NOMO-1 treated with DMSO at 0.1 percent for 48 hours (cell line): Measurements from ENCODE around the gene LHX1.

Experiments used
- DNase-seq: peaks from one replicate; lab custom pipeline; 2025; ENCODE audit not compliant: unreplicated experiment; lab: John Stamatoyannopoulos, UW

Gene LHX1

GRCh38 chr17:36937001-36937958 is at the start of gene LHX1:
TSS of gene LHX1 (plus strand) at chr17:36937475. CDS start at chr17:36938198, 723 bp downstream.
- no peak for DNase-seq

- no peak for DNase-seq
Measured at GRCh38 chr17:36888236-36888951, 48.9 kb upstream of the LHX1 start.

- DNase-seq, result no peak
Measured at GRCh38 chr17:36889770-36890349, 47.4 kb upstream of the LHX1 start.

- no peak for DNase-seq
Measured at GRCh38 chr17:36890398-36891168, 46.7 kb upstream of the LHX1 start.

DNA sequence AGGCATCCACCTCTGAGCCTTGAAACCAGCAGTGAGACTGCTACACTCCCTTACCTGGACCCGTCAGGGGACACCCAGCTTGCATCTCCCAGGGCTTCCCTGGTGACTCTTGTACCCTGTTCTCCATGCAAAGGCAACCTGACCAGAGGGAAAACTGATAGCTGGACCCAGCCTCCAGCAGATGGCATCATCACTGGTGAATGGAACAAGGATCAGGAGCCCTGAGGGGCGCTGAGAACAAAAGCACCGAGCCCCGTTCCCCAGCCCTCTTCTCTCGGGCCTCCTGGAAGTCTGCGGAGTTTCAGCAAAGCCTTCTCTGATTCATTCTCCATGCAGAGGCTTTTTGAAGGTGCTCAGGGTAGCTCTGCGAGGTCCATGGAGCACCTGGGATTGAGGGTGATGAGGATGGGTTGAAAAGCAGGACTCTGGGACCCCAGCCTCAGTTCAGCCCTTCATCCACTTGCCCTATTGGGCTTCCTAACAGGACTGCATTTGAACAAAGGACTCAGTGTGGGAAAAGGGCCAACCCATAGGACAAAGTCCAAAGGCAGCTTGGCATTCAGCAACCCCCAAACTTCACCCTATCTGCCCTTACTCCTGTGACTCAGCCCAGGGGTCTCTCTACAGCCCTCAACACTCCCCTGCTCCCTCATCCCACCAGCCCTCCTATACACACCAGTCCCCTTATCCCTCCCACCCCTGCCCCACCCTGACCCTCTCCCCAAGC is 45.0 kb upstream of the LHX1 start:
- DNase-seq, result no peak

DNA sequence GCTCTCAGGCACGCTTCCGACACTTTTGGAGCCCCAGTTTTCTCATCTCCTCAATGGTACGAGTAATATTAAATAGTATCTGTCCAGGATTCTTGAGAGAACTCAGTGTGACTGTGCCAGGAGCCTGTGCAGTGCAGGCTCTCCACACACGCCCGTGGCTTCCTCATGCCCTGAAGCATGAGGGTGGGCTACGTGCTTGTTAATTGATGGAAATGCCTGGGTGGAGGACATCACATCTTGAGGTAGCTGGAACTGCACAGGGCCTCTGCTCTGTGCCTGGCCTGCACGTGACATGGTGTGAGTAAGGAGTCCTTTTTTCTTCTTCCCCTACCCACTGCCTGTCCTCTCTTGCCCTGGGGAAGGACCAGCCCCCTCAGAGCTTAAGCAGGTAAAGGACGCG is 43.1 kb upstream of the LHX1 start:
- no peak for DNase-seq

GRCh38 chr17:36894925-36895324 is 42.4 kb upstream of the LHX1 start:
- no peak for DNase-seq

DNA sequence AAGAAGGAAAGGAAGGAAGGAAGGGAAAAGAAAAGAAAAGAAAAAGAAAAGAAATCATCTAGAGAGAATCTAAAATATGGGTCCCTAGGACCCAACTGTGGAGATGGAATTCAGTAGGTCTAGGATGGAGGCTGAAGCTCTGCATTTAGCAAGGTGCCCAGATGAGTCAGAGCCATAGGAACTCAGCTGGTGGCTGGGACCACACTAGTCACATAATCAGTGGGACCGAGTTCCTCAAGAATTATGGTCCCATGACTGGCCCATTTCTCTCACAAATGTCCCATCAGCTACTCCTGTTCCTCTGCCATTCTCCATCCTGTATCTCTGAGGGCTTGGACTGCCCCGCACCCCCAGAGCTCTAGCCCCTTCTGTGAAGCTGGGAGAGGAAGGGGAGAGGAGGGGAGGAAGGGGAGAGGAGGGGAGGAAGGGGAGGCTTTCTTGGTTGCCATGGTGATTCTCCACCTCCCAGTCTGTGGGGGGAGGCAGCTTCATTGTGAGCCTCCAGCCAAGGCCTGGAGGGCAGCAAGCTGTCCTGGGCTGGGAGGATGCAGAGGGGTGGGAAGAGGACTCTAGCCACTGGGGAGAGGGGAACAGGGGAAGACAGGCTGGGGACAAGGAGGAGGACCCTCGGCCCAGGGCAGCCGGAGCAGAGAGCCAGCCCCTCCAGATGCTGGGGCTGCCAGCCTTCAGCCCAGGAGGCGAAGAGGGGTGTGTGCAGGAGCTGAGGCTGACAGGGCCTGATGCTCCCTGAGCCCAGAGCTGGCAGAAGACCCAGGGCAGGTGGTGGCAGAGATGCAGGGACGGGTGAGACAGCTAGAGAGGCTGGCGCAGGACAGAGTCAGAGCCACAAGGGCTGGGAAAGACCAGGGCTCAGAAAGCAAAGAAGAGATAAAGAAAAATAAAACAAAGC is 37.8 kb upstream of the LHX1 start:
- no peak for DNase-seq

DNA sequence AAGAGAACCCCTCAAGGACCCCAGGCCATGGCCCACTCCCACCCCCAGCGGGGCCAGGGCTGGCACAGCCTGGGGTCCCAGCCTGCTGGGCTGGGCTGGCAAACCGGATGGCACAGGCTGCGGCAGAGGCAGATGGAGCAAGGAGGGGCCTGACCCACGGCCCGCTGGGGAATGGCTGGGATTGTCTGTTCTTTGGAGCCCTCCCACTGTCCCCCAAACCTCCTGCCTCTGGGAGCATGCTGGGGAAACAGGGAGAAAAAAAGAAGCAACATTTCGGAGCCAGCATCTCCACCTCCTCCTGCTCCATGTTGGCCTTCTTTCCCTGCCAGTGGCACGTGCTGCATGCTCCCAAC is 37.1 kb upstream of the LHX1 start:
- no peak for DNase-seq

- no peak for DNase-seq
Measured at GRCh38 chr17:36901506-36901905, 35.8 kb upstream of the LHX1 start.

GRCh38 chr17:36907407-36907806 is 29.9 kb upstream of the LHX1 start:
- DNase-seq, result no peak

DNA sequence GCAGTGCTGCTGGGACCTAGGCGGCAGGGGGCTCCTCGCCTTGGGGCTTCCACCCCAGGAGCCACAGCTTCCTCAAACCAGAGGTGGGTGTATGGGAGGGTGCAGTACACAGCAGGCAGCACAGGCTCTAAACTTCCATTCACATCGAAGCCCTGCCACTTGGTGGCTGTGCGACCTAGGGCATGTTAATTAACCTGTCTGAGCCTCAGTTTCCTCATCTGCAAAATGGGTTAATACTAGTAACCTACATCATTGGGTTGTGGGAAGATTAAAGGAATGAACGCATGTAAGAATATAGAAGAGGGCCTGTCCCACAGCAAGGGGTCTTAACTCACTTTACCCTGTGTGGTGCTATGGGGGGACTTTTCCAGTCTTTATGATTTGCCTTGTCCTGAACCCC is 26.8 kb upstream of the LHX1 start:
- DNase-seq, result no peak

DNA sequence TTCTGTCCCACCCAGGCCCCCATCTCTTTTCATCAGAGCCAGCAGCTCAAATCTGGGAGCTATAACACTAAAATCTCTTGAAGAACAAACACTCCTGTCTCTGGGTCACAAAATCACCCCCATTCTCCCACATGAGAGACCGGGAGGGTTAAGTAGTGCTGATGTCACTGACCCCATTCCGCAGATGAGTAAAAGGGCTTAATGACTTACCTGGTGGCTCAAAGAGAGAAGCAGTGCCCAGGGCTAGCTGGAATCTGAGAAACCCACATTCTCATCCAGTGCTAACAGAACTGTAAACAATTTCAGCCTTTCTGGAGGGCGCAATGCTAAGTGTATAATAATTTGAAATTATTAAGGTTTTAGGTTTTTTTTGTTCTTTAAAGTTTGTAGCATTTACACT is 26.3 kb upstream of the LHX1 start:
- DNase-seq, result no peak

DNA sequence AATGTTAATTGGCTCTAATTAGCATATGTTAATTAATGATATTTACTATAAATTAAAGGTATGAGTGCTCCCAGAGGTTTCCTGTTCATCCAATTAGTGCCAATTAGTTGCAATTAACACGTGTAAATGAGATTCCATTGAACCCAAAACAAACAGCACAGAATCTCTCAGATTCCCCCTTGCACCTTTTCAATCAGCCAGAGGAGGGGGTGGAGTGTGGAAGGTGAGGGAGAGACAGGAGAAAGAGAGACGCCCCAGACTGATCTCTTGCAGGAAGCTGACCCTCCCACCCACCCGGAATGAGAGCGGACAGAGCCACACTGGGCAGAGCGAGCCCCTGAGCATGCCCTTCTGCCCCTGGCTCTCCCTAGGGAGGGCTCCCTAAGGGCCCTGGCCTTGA is 24.1 kb upstream of the LHX1 start:
- DNase-seq, result no peak

DNA sequence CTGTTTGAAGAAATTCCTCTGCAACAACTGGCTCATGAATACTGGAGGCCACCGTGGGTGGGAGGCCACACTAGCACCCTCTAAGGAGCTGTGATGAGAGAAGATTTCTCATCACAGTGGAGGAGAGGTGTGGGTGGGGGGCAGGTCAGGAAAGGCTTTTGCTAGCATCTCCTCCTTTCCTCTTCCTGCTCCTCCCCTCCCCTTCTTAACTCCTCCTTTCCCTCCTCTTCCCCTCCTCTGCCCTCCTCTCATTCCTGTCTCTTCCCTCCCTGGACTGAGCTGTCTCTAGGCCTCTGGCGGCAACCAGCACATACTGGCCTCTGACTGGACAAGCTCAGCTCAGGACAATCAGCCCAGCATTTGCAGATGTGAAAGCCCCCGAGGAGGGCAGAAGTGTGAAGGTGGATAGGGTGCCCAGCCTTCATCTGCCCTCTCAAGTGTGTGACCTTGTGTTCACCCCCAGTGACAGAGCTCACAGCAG is 19.0 kb upstream of the LHX1 start:
- DNase-seq, result no peak

DNA sequence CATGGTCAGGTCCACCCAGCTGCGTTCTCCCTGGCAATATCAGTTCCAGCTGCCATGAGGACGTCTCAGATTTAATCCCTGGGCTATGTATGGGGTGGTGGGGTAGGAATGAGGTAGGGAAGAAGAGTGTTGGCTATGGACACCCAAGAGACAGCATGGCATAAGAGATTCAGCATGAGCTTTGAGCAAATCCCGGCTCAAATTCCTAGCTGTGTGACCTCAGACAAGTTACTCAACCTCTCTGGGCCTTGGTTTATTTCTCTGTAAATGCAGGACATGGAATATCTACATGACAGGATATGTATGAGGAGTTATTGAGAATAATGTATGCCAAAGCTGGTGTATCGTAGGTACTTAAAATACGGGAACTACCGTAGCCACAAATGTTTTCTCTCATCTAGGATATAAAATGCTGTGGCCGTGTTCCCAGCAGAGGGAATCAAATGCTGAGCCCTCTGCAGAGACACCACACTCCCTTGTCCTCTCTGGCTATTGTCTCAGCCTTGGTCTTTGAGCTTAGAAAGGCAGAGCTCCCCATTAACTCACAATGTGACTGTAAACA is 17.8 kb upstream of the LHX1 start:
- no peak for DNase-seq

- no peak for DNase-seq
Measured at GRCh38 chr17:36920032-36921005, 17.0 kb upstream of the LHX1 start.
